Renal cortex interstitium (tissue), 11 donors: ENCODE results near the gene RIC3. TPM values are rescaled to one million over a fixed set of nuclear protein-coding genes. Genes with fewer than 3 reads are reported as not detected.
A peak's percentile ranks its signal among the peaks of the same experiment; 100 is the strongest.

Experiments
- DNase-seq, 11 donors: peaks; one replicate each; pipeline ENCODE4 v3.0.0-alpha.2; 2013; ENCODE audit warnings: low read depth in 9 of 11, low spot score in 4 of 11; ENCODE audit errors: extremely low read depth in 1 of 11
- polyA plus RNA-seq, 3 donors: library from polyadenylated mRNA; unstranded; fragments of 120-200 nt; gene quantifications; one replicate each; pipeline ENCODE4 v1.2.1, GENCODE V29; 2013; ENCODE audit not compliant: insufficient read length in 3 of 3

The RIC3 gene
- polyA plus RNA-seq, 3 donors, result 10.2 to 23.0 (median 12.1) TPM

- no peak for DNase-seq
Measured at GRCh38 chr11:8080069-8080670, 88.7 kb downstream of the RIC3 start.

- DNase-seq, result no peak
Measured at GRCh38 chr11:8079111-8079675, 89.6 kb downstream of the RIC3 start.

GRCh38 chr11:8075119-8075726 lies 93.6 kb downstream of the RIC3 start:
- DNase-seq, result no peak

GRCh38 chr11:8071616-8072581 lies 96.9 kb downstream of the RIC3 start:
- DNase-seq, result no peak

- no peak for DNase-seq
Measured at GRCh38 chr11:8070417-8071115, 98.3 kb downstream of the RIC3 start.

GRCh38 chr11:8069771-8070170 lies 99.1 kb downstream of the RIC3 start:
- DNase-seq, result no peak

GRCh38 chr11:8068605-8069221 lies 100.1 kb downstream of the RIC3 start:
- DNase-seq, result peak in 7 of 11 donors; percentile 59 to 85 (median 71)

GRCh38 chr11:8067929-8068575 lies 100.8 kb downstream of the RIC3 start:
- DNase-seq, result no peak

- no peak for DNase-seq
Measured at GRCh38 chr11:8067567-8067928, 101.3 kb downstream of the RIC3 start.

- DNase-seq, result no peak
Measured at GRCh38 chr11:8066911-8067455, 101.8 kb downstream of the RIC3 start.

GRCh38 chr11:8066036-8066910 lies 102.6 kb downstream of the RIC3 start:
- DNase-seq, result no peak

GRCh38 chr11:8065031-8065430 lies 103.8 kb downstream of the RIC3 start:
- DNase-seq, result no peak

- DNase-seq, result no peak
Measured at GRCh38 chr11:8063324-8063723, 105.5 kb downstream of the RIC3 start.

- DNase-seq, result no peak
Measured at GRCh38 chr11:8062781-8063257, 106.0 kb downstream of the RIC3 start.

GRCh38 chr11:8061555-8062428 lies 107.0 kb downstream of the RIC3 start:
- no peak for DNase-seq
